Loucy (cell line): ENCODE results near the gene ZNF544.

ENCODE experiments used
- H2AFZ ChIP-seq: fragments of 200-600 bp; sonication (generic); 2 replicates; pipeline ENCODE4 v1.6.0; 2016; ENCODE audit warnings: antibody characterized with exemption, mild to moderate bottlenecking, low read length, moderate library complexity
- H3F3A ChIP-seq: fragments of 200-600 bp; 2 replicates; pipeline ENCODE4 v1.6.0; 2016; ENCODE audit warnings: antibody characterized with exemption, low read depth, mild to moderate bottlenecking
- H3K27me3 ChIP-seq: fragments of 200-600 bp; sonication (generic); 2 replicates; pipeline ENCODE4 v1.6.1; 2014; ENCODE audit warnings: low read length, mild to moderate bottlenecking; ENCODE audit not compliant: insufficient read depth, poor library complexity, severe bottlenecking
- H3K36me3 ChIP-seq: fragments of 200-600 bp; sonication (generic); 2 replicates; pipeline ENCODE4 v1.6.1; 2016; ENCODE audit warnings: low read length; ENCODE audit not compliant: insufficient read depth
- H3K4me1 ChIP-seq: fragments of 200-600 bp; sonication (generic); 2 replicates; pipeline ENCODE4 v1.5.1; 2014; ENCODE audit warnings: low read length, mild to moderate bottlenecking; ENCODE audit not compliant: insufficient read depth, poor library complexity, severe bottlenecking
- H3K4me2 ChIP-seq: fragments of 200-600 bp; sonication (generic); 2 replicates; pipeline ENCODE4 v1.6.0; 2014; ENCODE audit warnings: antibody characterized with exemption, low read length, low read depth, mild to moderate bottlenecking; ENCODE audit not compliant: poor library complexity, severe bottlenecking
- H3K4me3 ChIP-seq: fragments of 200-600 bp; sonication (generic); 2 replicates; pipeline ENCODE4 v1.5.1; 2014; ENCODE audit warnings: low read length, mild to moderate bottlenecking, mixed read lengths; ENCODE audit not compliant: poor library complexity, severe bottlenecking
- H3K79me2 ChIP-seq: fragments of 200-600 bp; sonication (generic); 2 replicates; pipeline ENCODE4 v1.6.1; 2014; ENCODE audit warnings: low read length; ENCODE audit not compliant: insufficient read depth
- H3K9ac ChIP-seq: fragments of 200-600 bp; sonication (generic); 2 replicates; pipeline ENCODE4 v1.6.0; 2014; ENCODE audit warnings: mild to moderate bottlenecking, low read depth, low read length, moderate library complexity; ENCODE audit not compliant: poor library complexity, severe bottlenecking
- H3K9me2 ChIP-seq: fragments of 200-600 bp; sonication (generic); replicated peaks from 2 replicates; pipeline ENCODE4 v1.6.1; 2016; ENCODE audit warnings: low read depth, low read length, mixed read lengths
- H3K9me3 ChIP-seq: fragments of 200-600 bp; sonication (generic); 2 replicates; pipeline ENCODE4 v1.6.1; 2014; ENCODE audit warnings: mild to moderate bottlenecking, antibody characterized with exemption, low read length, low read depth; ENCODE audit not compliant: insufficient read depth
- H4K20me1 ChIP-seq: fragments of 200-600 bp; sonication (generic); 2 replicates; pipeline ENCODE4 v1.6.0; 2014; ENCODE audit warnings: antibody characterized with exemption, low read length, mild to moderate bottlenecking; ENCODE audit not compliant: insufficient read depth, poor library complexity, severe bottlenecking
- CTCF ChIP-seq: fragments of 200-600 bp; sonication (generic); conservative IDR thresholded peaks from 2 replicates; pipeline ENCODE4 v1.5.1; 2014; ENCODE audit warnings: mild to moderate bottlenecking, antibody characterized with exemption, low read length
- EZH2phosphoT487 ChIP-seq: fragments of 200-600 bp; IDR thresholded peaks from 2 replicates; pipeline ENCODE4 v1.6.1; 2018; ENCODE audit warnings: antibody characterized with exemption, mild to moderate bottlenecking, moderate library complexity, borderline replicate concordance

Gene ZNF544

GRCh38 chr19:58212336-58213074 is 16.2 kb upstream of the ZNF544 start:
- H3K36me3 ChIP-seq: peaks cover 62% of the 10 kb centered on the region; the same call in 1 of the 2 replicates
- H3K9me3 ChIP-seq: peaks cover 31% of the 10 kb centered on the region
- H3K9me2 ChIP-seq: no peaks in the 10 kb centered on the region
- no peaks in the 10 kb centered on the region for H3K27me3 ChIP-seq
- H3F3A ChIP-seq: no peaks in the 10 kb centered on the region
- no peak overlapping the region for H3K9ac ChIP-seq
- H3K4me3 ChIP-seq: no peak overlapping the region
- TF ChIP-seq EZH2phosphoT487 (no peak), CTCF (no peak)
- no peaks in the 10 kb centered on the region for H3K4me1 ChIP-seq
- H4K20me1 ChIP-seq: no peaks in the 10 kb centered on the region
- no peak overlapping the region for H2AFZ ChIP-seq
- H3K4me2 ChIP-seq: no peak overlapping the region
- no peaks in the 10 kb centered on the region for H3K79me2 ChIP-seq

- Histone ChIP-seq H3K27me3 (no peaks in the 10 kb centered on the region), H3K4me2 (no peak overlapping the region), H3K4me1 (no peaks in the 10 kb centered on the region), H3F3A (no peaks in the 10 kb centered on the region), H3K9me2 (no peaks in the 10 kb centered on the region), H3K36me3 (peaks cover 57% of the 10 kb centered on the region; the same call in 1 of the 2 replicates), H3K4me3 (no peak overlapping the region), H2AFZ (no peak overlapping the region), H4K20me1 (no peaks in the 10 kb centered on the region), H3K79me2 (no peaks in the 10 kb centered on the region), H3K9ac (no peak overlapping the region), H3K9me3 (peaks cover 26% of the 10 kb centered on the region)
- TF ChIP-seq CTCF (no peak), EZH2phosphoT487 (no peak)
These were observed 15.7 kb upstream of the ZNF544 start for GRCh38 chr19:58213075-58213369.

GRCh38 chr19:58217069-58217481 is 11.6 kb upstream of the ZNF544 start:
- no peaks in the 10 kb centered on the region for H3F3A ChIP-seq
- H3K9ac ChIP-seq: no peak overlapping the region
- H2AFZ ChIP-seq: no peak overlapping the region
- peaks cover 4% of the 10 kb centered on the region for H3K4me1 ChIP-seq
- no peak overlapping the region for H3K4me3 ChIP-seq
- no peaks in the 10 kb centered on the region for H3K79me2 ChIP-seq
- peaks cover 8% of the 10 kb centered on the region for H3K9me3 ChIP-seq
- peaks cover 19% of the 10 kb centered on the region; the same call in 1 of the 2 replicates for H3K36me3 ChIP-seq
- no peaks in the 10 kb centered on the region for H4K20me1 ChIP-seq
- no peak overlapping the region for H3K4me2 ChIP-seq
- no peak for TF ChIP-seq CTCF
- no peak for TF ChIP-seq EZH2phosphoT487
- H3K9me2 ChIP-seq: no peaks in the 10 kb centered on the region
- H3K27me3 ChIP-seq: no peaks in the 10 kb centered on the region
